CD4-positive, alpha-beta T cell treated with Interleukin-17A for 1 hour (primary cell): ENCODE results near the gene PCSK1.
"Not testable (repeated sequence)": the region's sequence is repeated elsewhere in the genome, so short reads cannot be mapped to it uniquely, and the experiment has no call there.

ENCODE experiments used
- DNase-seq: peaks from one replicate; pipeline ENCODE4 v3.0.0-alpha.2; 2020

Gene PCSK1

DNA sequence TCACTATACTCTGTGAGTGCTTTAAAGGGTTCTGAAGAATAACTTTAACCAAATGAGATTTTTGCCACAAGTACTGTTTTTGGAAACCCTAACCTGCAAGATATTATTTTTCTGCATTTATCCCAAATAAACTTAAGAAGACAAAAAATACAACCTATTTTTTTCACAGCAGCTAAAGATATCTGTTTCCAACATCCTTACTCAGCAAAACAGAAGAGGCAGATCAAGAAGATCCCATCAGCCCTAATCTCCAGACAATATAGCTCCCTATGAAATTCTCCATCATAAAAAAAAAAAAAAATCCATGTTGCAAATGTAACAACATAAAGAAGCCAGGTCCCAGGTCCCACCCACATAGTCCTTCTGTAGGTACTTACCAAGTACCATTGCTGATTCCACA lies 7.6 kb downstream of the PCSK1 start:
- DNase-seq: no peak

DNA sequence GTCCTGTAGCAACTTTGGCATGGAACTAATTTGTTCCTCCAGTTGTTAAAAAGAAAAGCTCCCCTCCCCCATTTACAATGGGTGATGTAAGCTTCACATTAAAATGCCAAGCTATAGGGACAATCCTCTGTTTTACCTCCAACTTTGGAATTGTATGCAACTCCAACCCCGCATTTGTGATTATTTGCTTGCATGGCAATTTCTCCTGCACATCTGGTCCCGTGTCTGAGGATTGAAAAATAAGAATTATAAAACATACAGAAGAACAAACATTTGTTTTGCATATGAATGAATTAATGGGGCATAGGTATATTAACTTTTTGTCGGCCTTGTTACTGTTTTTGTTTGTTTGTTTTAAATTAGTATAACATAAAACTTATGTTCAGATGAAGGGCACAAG lies 17.2 kb downstream of the PCSK1 start:
- DNase-seq: no peak

DNA sequence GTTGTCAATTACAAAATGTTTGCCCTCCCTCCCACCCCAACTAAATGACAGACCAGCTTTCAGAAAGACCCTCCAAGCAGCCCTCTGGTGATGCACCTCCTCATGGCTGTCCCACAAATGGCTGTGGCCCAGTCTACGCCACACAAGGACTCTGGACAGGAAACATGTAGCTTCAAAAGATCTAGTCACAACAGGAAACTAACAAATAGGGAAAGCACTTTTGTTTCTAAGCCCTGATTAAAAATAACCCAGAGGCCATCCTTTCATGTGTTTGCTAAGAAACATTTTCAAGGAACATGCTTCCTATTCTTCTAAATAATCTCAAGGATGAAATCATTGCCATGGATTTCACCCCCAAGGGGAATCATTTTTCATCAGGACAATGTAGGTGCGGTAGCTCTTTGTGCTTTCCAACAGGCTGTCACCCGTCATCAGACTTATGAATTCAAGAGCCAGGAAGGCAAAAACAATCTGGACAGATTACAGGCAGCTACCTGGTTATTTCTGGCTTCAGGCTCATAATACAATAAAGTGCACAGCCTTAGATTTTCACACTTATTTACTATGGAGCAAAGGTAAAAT lies 20.1 kb downstream of the PCSK1 start:
- DNase-seq: no peak

DNA sequence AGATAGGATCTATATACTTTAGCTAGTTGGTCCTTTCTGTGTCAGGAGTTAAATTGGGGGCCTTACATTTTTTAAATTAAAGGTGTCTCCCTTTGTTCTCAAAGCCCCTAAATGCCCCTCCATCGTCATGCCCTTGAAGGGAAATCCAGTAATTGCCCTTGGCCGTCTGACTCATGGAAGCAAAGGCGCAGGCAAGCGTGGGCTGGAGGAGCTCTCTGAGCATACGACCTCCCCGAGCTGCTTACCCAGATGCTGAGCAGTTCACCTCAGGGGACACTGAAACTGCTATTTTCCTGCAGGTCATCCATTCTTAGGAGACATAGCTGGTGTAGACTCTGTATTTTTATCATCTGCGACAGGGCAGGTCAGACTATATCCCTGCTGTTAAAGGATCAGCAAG lies 23.0 kb downstream of the PCSK1 start:
- no peak for DNase-seq

DNA sequence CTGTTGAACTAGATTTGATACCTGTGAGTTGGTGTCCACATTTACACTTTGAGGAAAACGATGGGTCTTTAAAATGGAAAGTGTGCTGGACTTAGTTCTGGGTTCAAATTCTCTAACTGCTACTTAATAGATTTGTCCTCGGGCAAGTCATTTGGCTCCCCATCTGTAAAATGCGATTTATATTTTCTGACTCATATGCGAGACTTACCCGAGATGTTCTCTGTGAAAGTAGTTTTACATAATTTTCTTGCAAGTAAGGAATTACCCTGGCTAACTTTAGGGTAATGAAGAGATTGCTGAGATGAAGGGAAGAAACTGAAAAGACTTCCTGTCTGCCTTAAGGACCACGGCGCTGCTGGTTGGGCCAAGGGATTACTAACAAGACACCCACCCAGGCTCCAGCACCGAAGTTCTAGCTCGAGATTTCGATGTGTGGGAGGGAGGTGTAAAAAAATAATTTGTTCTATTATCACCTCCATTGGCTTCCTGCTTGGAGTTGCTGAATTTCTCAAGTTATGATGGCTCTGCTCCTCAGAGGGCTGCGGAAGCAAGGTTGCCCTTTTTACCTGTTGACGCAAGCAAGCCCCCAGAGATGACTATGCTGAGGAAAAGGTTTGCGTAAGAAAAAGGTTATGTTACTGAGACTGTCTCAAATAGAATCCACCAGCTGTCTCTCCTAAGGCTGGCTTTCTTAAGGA lies 24.1 kb downstream of the PCSK1 start:
- no peak for DNase-seq

DNA sequence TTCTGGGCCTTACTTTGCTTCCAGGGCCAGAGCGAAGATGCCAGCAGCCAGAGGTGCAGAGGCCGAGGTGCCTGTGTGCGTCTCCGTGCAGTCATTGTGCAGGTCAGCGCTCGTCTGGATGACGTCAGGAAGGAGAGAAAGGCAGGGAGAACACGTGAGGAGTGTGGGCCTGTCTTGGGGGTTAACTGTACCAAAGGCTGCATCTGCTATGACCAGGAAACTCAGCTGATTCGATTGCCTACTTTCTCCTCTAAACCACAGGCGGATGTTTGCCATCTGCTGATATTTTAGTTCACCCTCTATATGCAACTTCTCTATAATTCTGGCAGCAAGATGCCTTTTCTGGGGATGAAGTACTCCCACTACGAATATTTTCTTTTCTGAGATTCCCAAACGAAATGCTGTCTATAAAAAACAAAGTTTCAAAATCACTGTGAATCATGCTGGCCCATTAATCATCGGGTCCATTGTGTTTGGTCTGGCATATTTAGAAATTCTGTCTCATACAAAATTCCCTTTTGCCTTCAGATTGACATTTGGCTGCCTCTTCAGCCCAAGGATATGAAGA lies 24.8 kb downstream of the PCSK1 start:
- no peak for DNase-seq

DNA sequence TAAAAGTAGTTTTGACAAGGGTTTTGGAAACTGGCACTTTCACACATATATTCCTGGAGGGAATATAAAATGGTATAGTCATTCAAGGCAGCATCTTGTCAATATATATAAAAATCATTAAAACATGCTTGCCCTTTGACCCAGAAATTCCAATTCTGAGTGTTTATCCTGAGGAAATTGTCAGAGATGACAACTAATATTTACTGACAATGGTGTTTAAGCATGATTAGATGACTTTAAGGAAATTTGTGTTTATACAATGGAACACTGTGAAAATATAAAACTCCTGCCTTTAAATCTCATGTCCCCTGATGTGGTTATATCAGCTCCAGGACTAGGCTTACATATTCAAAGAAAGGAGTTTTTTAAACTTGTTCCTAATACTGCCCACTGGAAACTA lies 25.6 kb downstream of the PCSK1 start:
- DNase-seq: no peak

DNA sequence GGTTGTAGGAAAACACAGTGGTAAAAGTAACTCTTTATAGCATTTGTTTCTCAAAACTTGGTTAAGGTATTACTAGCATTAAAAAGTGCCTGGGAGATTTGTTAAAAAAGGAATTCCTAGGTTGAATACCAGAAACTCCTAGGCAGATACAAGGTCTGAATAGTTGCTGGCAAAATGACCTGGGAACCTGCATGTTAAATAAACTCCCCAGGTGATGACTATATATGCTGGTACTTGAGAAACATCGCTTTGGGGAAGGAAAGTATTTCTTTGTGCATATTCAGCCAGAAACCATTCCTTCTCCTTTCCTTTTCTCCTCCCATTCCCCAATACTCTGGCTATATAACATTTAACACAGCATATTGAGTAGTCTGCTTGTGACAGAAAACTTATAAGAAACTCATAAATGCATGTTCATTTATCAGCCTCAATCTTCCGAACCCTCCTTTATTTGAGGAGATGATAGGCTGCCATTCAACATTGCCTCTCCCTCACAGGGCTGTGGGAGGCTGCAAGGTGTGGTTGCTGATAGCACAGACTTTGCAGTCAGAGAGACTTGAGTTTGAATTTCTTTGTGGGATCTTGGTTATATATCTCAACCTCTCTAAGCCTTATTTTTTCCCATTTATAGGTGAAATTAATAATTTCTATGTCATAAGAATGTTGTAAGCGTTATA lies 28.7 kb downstream of the PCSK1 start:
- DNase-seq: no peak

DNA sequence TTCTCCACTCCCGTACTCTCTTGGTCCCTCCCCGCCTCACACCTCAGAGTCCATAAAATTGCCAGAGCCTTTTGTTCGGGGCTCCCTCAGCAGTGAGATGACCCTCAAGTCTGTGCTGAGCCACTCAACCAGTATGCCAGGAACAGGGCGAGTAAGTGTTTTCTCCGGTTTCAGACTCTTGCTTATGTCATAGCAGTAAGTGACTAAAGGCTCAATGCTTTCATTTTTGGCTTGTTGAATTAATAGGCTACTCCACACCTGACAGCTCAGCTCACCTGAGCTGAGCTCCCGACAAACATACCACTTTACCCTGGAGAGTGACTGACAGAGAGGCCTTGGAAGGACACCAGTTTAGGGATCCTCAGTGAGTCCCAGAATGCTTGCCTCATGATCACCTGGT lies 30.5 kb downstream of the PCSK1 start:
- no peak for DNase-seq

DNA sequence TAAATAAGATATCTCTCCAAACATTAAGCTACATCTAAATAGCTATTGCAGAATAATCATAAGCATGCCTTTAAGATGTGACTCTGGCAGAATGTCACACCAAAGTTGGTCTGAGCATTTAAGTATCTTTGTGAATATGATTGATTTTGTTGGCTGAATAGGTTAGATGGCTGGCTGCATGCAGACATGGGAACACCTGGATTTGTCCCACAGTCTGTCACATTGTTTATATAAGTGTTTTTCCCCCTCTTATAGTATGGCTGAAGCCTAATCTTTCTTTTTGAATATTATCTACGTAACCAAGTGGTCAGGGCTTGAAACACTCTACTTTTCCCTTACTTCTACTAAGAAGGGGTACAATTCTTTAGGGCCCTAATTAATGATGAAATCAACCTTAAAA lies 36.2 kb downstream of the PCSK1 start:
- no peak for DNase-seq

DNA sequence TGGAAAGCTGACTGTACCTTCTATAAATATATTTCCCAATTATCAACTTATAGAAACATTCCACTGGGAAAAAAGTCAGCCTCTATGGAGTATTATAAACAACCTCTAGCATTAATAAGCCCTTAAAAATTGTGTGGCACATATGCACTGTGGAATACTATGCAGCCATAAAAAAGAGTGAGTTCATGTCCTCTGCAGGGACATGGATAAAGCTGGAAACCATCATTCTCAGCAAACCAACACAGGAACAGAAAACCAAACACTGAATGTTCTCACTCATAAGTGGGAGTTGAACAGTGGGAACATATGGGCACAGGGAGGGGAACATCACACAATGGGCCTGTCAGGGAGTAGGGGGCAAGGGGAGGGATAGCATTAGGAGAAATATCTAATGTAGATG lies 37.8 kb downstream of the PCSK1 start:
- DNase-seq: not testable (repeated sequence)

DNA sequence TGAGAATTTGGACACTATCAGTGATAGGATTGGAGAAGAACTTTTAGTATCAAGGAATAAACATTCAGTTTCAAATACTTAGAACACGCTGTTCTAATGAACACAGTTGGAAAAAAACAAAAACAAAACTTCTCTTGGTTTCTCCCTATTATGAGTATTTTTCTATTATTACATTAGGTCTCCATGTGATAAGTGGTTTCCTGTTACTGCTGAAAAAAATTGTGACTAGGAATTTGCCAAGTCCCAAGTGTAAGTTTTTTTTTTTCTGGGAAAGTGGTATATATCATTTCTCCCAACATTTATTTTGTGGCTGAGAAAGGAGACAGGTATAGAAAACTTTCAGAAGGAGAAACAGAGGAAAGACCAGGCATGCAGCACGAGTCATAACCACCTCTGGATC lies 41.1 kb downstream of the PCSK1 start:
- no peak for DNase-seq

DNA sequence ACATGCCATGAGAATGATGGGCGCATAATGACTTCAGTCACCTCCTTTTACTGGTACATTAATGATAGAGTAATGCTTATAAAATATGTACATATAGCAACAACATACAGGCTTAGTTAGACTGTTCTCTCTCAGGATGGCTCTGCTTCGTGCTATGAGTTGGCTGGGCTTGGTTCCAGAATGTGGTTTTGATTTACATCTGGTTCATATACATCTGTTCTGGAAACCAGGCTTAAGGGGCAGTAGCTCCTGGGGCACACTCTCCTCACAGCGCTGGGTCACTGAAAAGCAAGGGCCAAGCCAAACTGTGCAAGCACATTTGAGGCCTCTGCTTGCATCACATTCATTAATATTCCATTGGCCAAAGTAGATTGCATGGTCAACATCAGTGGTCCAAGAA lies 44.9 kb downstream of the PCSK1 start:
- DNase-seq: no peak

DNA sequence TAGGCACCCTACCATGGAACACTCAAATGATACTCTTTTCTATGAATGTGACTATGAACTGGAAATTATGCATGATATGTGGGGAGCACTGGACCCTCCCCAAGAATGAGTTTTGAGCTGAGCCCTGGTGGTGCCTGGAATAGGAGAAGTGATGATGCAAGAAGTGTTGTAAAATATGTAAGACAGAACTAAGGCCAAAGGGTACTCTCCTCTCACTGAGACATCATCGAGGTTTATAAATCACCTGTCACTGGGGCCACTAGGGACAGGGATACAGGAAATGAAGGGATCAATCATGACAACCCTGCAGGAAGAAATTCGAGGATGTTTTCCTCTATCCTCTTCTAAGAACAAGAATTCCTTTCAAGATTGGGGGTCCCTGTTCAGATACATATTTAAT lies 45.4 kb downstream of the PCSK1 start:
- no peak for DNase-seq

DNA sequence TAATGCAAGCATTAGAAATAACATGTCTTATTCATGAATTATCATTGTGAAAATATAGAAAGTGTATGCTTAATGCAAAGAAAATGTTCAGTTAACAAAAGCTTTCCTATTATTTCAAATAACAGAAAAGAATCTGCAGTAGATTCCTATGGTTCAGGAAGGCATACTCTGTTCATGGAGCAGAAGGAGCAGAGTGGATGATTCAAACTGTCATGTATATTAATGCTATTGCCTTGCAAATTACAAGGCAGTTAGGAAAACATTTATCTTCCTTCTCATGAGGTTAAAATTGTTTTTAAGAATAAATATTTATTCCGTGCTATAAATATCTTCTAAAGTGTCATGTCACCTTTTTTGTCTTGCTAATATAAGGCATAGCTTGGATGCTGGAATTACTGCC lies 47.5 kb downstream of the PCSK1 start:
- DNase-seq: no peak

DNA sequence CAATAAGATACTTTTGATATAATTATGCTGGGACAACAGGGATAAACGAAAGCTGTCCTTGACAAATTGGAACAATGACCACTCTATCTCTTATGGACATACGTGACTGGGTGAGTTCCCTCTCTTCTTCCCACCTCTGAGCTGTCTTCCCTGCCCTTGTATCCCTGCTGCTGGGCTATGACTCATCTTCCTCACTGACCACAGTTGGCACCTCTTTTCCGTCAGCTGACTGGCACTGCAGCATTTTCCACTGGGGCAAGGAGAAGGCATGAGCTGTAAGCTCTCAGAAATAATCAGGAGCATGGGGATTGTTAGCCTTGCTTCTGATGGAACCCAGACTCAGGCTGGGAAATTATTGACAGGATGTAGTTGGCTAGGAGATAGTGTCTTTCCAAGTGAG lies 48.7 kb downstream of the PCSK1 start:
- no peak for DNase-seq

DNA sequence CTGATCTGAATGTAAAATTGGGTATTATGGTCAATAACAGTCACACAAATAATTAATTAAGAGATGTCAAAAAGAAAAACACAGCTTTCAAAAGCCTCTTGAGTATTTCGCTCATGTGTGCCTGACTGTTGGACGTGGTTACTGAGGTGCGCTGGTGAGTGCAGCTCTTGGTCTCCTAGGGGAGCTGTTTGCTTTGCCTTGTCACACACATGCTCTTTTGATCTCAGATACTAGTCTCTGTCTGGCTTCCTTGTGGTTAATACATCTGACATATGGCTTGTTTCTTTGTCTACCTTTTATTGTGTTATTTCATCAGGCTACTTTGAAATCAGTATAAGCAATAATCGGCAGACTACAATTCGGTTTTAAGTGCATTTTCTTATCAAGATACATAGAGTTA lies 51.5 kb downstream of the PCSK1 start:
- peak; percentile 9 for DNase-seq

DNA sequence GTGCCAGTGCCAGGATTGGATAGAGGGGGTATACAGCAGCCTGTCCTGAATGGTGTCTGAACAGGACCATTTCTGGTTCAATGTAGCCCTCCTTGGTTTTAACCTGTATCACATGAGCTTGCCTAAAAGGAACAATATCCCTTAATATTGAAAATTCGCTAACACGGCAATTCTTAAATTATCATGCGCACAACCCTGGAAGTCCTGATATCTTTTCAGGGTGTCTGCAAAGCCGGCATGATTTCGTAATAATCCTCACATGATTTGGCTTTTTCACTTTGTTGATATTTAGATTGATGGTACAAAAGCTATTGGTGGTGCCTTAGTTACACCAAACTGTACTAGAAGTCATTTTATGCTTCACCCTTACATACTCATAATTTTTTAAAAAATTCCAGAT lies 53.2 kb downstream of the PCSK1 start:
- DNase-seq: no peak

DNA sequence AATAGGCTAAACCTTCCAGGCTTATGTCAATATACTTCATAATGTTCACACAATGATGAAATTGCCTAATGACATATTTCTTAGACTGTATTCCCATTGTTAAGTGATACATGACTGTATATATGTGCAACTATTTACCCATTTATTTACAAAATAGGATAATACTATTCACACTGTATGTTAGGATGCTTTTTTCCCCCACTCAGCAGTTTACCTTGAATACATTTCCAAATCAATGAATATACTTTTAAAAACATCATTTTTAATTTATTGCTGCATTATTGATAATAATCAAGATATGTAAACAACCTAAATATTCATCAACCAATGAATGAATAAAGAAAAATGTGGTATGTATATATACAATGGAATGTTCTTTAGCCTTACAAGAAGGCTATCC lies 55.5 kb downstream of the PCSK1 start:
- no peak for DNase-seq

DNA sequence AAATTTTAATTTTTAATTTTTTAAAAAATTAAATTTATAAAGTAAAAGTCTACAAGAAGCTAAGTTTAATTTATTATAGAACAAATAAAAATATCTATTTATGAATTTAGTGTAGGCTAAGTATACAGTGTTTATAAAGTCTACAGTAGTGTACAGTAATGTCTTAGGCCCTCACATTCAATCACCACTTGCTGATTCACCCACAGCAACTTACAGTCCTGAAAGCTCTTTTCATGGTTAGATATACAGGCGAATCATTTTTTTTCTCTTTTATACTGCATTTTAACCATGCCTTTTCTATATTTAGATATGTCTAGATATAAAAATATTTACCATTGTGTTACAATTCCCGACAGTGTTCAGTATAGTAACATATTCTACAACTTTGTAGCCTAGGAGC lies 55.9 kb downstream of the PCSK1 start:
- DNase-seq: no peak

DNA sequence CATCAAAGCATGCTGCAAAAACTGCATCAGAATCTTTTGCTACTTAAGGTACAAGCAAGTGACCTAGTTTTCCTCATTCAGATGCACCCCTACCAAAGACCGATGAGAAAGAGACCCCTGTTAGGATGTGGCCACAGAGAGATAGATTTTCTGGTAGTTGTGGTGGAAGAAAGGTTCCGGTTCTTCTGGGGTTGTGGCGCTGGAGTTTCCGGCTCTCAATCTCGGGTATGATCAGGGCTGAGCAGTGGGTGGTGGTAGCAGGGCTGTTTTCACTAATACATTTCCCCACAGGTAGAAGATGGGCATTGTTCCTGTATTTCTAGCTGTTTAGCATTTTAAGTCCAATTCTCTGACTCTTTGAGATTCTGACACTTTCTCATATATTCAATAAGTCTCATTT lies 58.4 kb downstream of the PCSK1 start:
- DNase-seq: peak; percentile 38

DNA sequence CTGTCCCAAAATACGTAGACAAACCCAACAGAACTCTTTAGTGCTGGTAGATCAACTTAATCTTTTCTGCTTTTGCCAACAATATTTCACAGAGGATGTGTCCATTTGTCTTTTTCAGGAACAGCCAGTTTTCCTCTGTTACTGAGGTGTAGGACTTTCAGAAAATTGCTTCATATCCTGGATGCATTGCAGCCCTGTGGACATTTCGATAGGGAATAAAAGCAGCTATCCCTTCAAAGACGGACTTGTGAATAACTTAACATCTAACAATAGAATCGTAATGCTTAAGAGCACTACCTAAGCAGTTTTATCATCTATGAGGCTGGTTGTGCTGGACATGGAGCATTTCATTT lies 59.7 kb downstream of the PCSK1 start:
- no peak for DNase-seq

DNA sequence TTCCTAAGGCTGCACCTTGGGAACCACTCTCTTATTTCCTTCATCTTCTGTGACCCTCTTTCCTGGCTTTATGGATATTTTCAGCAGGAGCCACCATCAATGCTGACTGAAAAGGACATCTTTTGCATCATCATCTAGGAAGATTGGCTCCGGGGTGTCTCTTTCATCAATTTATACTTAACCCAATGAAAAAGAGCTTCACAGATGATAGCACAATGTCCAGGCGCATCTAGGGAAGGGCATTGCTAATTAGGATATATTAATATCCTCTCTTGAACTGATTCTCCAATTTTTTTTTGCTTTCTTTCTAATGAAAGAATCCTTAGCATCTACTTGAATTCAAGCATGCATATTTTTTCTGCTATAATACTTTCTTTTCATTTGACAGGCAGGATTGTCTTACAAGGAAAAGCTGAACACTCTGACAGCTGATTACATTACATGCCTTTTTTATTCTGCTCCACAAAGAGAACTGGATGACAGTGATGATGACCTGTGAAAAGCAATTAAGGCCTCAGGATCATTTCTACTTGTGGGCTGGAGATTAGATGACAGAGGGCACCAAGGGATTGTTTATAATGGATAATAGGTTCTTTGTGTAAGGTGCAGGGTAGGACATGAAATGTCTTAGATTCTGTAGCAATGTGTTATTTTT lies 60.2 kb downstream of the PCSK1 start:
- DNase-seq: no peak

DNA sequence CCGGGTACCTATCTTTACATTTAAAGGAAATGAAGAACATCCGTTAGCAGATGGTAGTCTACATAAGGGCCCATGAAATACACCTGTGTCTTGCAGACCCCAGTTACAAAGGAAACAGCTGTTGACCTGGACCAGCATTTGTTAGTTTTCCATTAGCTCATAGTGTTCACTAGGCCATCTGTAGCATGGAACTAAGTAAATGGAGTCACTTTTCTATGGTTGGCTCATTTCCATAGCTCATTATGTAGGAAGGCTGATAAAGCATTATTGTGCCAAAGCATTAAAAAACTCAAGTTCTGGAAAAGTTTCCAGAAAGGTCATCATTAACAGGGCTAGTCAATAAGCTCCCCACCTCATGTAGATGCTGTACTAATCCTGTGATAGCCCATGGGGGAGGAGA lies 62.1 kb downstream of the PCSK1 start:
- DNase-seq: no peak
